CD4-positive, alpha-beta T cell treated with Interleukin-2 at 100 ng/mL for 4 hours (primary cell): ENCODE data around the gene BMP7.

Experiments
- DNase-seq: peaks from one replicate; pipeline ENCODE4 v3.0.0-alpha.2; 2020; ENCODE audit warnings: low spot score

The BMP7 gene

DNA sequence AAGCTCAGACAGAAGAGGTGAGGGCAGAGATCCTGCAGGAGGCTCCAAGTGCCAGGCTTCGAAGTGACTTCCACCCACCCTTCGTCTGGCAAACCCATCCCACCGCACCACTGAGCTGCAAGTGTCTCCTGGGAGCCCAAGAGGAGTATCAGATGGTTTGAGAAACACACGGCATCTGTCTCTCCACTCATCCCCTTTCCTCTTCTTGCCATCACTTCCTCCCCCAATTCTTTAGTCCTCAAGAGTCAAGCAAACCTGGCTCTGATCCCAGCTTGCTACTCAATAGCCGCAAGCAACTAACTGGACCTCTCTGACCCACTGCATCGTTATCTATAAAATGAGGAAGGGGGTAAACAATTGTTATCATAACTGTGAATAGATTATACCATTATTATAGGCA lies 142.1 kb downstream of the BMP7 start:
- DNase-seq: no peak

DNA sequence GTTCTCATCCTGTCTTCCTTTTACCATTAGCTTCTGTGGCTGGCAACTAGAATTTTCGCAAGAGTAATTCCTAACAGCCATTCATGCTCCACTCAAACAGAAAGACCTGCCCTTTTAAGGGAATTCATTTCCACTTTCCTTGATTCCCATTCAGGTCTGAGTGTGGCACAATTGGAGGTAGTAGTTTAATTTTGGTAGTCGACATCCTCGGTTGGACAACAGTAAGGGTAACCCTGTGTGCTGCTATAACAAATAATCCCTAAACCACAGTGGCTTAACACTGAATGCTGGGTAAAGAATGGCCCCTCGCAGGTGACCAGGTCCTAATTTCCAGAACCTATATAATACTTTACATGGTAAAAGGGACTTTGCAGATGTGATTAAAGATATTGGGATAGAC lies 142.9 kb downstream of the BMP7 start:
- DNase-seq: no peak

DNA sequence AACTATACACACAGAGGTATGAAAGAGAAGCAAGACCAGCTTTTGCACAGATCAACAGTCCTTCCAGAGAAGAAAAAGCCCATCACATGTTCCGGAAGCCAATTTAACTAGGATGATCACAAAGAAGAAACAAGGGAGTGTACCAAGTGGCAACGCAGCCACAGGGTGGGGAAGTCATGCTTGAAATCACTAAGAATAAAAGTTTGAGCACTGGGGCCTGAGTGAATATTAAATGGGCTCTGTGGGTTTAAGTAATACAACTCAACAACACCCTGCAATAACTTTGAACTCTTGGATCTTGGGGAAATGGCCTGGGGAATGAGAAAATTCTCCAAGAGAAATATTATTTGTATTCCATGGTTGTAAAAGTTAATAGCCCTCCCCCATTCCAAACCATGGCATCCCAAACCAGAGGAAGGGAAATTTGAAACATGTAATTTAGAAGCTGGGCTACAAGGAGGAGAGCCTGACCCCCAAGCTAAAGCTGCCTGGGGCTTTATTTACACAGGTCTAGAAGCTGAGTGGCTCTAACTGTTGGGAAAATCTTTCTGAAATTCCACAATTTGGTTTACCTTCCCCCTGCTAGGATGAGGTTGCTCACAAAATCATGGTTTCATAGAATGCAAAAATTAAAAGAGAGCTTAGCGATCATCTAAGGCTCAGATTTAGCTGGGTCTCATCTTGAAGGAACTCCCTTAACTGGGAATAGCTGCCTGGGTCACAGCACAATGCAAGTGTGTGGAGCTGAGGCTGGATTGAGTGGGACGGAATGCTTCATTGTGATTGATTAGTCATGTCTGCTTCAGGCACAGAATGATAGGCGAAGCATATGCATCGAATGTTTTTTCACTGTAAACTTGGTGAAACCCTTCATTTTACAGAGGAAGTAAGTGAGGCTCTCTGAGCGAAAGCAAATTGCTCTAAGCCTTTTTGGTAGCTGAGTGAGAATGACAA lies 143.6 kb downstream of the BMP7 start:
- DNase-seq: no peak

DNA sequence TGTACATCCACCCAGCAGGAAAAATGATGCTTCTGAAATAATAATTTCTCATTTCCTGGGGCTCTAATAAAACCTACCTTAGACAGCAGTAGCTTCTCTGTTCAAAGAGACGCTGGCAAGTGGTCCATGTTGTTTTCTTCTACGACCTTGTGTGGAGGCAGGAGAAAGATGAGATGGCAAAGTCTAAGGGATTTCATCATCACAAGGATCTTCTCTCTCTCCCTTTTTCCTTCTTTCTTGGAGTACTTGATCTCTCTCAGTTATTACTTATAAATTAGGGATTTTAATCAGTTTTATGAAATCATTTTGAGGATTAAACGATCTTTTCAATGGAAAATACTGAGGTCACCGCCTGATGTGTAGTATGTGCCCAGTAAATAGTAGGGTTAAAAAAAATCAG lies 147.5 kb downstream of the BMP7 start:
- DNase-seq: no peak
